Measurements from ENCODE around the gene CALML4. TPM values are rescaled to one million over a fixed set of nuclear protein-coding genes. Genes with fewer than 3 reads are reported as not detected.

The CALML4 gene
- total RNA-seq, 2 experiments from 2014 or later = 6.9 to 7.3 TPM

- Mint-ChIP-seq H3K27me3 (no peaks in the 10 kb centered on the region), H3K4me3 (no peak overlapping the region), H3K4me1 (ENCODE audit: low read depth) (peaks cover 3% of the 10 kb centered on the region), H3K27ac (no peak overlapping the region), H3K9me3 (no peaks in the 10 kb centered on the region), H3K36me3 (ENCODE audit: low read depth) (peaks cover 31% of the 10 kb centered on the region)
- POLR2A ChIA-PET = no interaction called here
- ATAC-seq (no peak), DNase-seq (no peak)
- no peak for TF ChIP-seq CTCF (IDR thresholded peaks at IDR 0.05)
- intact Hi-C loops (cut with micrococcal nuclease) = no loop called here
- CTCF ChIA-PET = interaction anchor here (0.9 to 3.1 kb wide), 2 partner anchors 9 to 328 kb away, joined by 3 to 14 read pairs; no protein-coding TSS in a partner anchor
Measured at GRCh38 chr15:68191555-68191954, 13.6 kb downstream of the CALML4 start.

DNA sequence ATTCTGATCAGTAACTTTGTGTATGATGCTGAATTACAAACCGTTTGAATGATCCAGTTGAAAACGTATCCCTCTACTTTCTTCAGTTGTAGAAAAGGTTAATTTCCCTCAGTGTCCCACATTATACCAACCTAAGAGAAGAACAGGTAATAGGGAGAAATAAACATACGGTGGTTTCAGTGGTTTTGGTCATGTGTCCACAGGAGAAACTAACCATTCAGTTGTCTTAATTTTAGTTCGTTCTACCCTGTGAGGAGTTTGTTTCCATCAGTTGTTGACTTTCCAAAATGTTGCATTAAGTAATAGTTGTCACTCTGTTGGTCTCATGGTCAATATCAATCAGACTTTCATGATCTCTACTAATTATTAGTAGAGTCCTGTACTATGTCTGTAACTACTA is 15.1 kb downstream of the CALML4 start:
- TF ChIP-seq CTCF (IDR thresholded peaks at IDR 0.05) = no peak

DNA sequence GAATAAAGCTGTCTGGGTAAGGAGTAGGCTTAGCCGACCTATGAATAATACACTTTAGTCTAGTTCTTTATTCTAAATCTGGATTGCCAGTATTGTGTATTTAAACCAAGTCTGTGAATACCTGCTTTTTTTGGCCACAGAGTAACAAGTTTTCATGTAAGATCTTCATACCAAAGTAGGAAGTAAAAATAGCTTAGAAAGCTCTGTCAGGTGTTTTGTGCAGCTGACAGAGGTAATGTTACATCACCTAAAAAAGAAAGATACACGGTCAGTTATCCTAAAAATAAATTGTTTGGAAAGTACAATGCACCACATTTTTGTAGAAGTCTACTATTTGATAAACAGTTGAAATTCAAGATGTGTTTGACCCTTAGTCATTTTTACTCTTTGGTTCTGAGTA is 16.5 kb downstream of the CALML4 start:
- H3K4me1 Mint-ChIP-seq (ENCODE audit: low read depth) = peaks cover 7% of the 10 kb centered on the region
- TF ChIP-seq CTCF (IDR thresholded peaks at IDR 0.05) = no peak
- intact Hi-C loops (cut with micrococcal nuclease) = no loop called here
- H3K27ac Mint-ChIP-seq = peak overlapping the region; percentile 10
- H3K36me3 Mint-ChIP-seq (ENCODE audit: low read depth) = peaks cover 46% of the 10 kb centered on the region
- no peak for ATAC-seq
- ChIA-PET POLR2A (no interaction called here), CTCF (no interaction called here)
- H3K9me3 Mint-ChIP-seq = no peaks in the 10 kb centered on the region
- no peak for DNase-seq
- no peaks in the 10 kb centered on the region for H3K27me3 Mint-ChIP-seq
- H3K4me3 Mint-ChIP-seq = no peak overlapping the region

More for the DNA sequence above, 15.1 kb downstream of the CALML4 start:
- intact Hi-C loops (cut with micrococcal nuclease) = no loop called here
- ChIA-PET CTCF (no interaction called here), POLR2A (interaction anchor here (1.0 kb wide), 1 partner anchor 40 kb away, joined by 3 read pairs; no protein-coding TSS in a partner anchor)
- peak overlapping the region; percentile 21 for H3K27ac Mint-ChIP-seq
- ATAC-seq = no peak
- no peak for DNase-seq
- peaks cover 5% of the 10 kb centered on the region for H3K4me1 Mint-ChIP-seq (ENCODE audit: low read depth)
- no peak overlapping the region for H3K4me3 Mint-ChIP-seq
- no peaks in the 10 kb centered on the region for H3K9me3 Mint-ChIP-seq
- peaks cover 38% of the 10 kb centered on the region for H3K36me3 Mint-ChIP-seq (ENCODE audit: low read depth)
- H3K27me3 Mint-ChIP-seq = no peaks in the 10 kb centered on the region

DNA sequence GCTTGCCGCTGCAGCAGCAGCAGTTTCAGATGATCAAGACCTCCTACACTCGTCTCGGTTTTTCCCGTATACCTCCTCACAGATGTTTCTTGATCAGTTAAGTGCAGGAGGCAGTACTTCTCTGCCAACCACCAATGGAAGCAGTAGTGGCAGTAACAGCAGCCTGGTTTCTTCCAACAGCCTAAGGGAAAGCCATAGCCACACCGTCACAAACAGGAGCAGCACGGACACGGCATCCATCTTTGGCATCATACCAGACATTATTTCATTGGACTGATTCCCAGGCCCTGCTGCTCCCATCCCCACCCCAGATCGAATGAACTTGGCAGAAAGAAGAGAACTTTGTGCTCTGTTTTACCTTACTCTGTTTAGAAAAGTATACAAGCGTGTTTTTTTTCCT is 17.6 kb downstream of the CALML4 start:
- CTCF ChIA-PET = no interaction called here
- ATAC-seq (no peak), DNase-seq (no peak)
- H3K27me3 Mint-ChIP-seq = no peaks in the 10 kb centered on the region
- intact Hi-C loops (cut with micrococcal nuclease) = no loop called here
- POLR2A ChIA-PET = no interaction called here
- no peaks in the 10 kb centered on the region for H3K9me3 Mint-ChIP-seq
- H3K4me1 Mint-ChIP-seq (ENCODE audit: low read depth) = peaks cover 7% of the 10 kb centered on the region
- peaks cover 49% of the 10 kb centered on the region for H3K36me3 Mint-ChIP-seq (ENCODE audit: low read depth)
- H3K27ac Mint-ChIP-seq = peak overlapping the region; percentile 31
- no peak overlapping the region for H3K4me3 Mint-ChIP-seq
- no peak for TF ChIP-seq CTCF (IDR thresholded peaks at IDR 0.05)

DNA sequence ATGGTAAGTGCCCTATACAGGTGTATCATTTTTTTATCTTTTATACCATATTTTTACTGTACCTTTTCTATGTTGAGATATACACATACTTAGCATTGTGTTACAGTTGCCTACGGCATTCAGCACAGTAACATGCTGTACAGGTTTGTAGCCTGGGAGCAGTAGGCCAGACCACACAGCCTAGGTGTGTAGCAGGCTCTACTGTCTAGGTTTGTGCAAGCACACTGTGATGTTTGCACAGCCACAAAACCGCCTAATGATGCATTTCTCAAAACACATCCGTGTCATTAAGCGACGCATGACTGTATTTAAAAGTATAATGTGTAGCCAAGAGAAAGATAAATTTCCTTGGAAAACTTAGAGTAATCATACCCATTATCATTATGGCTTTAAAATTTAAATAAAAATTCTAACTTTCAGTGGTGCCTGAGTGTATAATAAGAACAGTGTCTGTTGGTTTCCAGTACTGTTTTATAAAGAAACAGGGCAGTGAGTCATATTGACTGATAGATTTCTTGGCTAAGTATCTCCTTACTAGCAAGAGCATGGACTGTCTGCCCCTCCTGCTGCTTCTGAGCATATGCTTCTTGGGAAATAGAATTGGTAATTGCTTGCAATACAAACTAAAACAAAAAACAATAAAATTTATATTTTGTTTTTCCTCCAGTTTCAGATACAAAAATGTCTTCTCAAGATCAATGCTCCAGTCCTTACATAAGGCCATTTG is 18.3 kb downstream of the CALML4 start:
- Mint-ChIP-seq H3K4me3 (no peak overlapping the region), H3K9me3 (no peaks in the 10 kb centered on the region), H3K36me3 (ENCODE audit: low read depth) (peaks cover 46% of the 10 kb centered on the region), H3K27ac (no peak overlapping the region), H3K4me1 (ENCODE audit: low read depth) (peaks cover 7% of the 10 kb centered on the region), H3K27me3 (no peaks in the 10 kb centered on the region)
- DNase-seq (no peak), ATAC-seq (no peak)
- ChIA-PET POLR2A (no interaction called here), CTCF (no interaction called here)
- intact Hi-C loops (cut with micrococcal nuclease) = no loop called here
- no peak for TF ChIP-seq CTCF (IDR thresholded peaks at IDR 0.05)

Data from activated CD8-positive, alpha-beta T cell treated with anti-CD3 and anti-CD28 coated beads for 36 hours (primary cell).